ENCODE data around the gene COG1. TPM values are rescaled to one million over a fixed set of nuclear protein-coding genes. Genes with fewer than 3 reads are reported as not detected.

Gene COG1
- polyA plus RNA-seq, 2 of the 4 experiments (the other 2 are of a cell fraction): 19.5 to 26.0 TPM

- ATAC-seq: no peak
- ChIA-PET POLR2A (no interaction called here), CTCF (interaction anchor here (0.9 to 20.4 kb wide), 7 partner anchors 13 to 638 kb away, joined by 4 to 483 read pairs (median 26); no protein-coding TSS in a partner anchor)
- Histone ChIP-seq H3K4me1 (peaks cover 8% of the 10 kb centered on the region; the same call in 1 of the 3 replicates), H3K4me3 (no peak overlapping the region), H3K27ac (no peak overlapping the region), H3K9me3 (no peaks in the 10 kb centered on the region), H3K4me2 (no peak overlapping the region)
- no peak for FAIRE-seq
- no peak for TF ChIP-seq ZFP36 (IDR thresholded peaks at IDR 0.05; ENCODE audit: borderline replicate concordance, partially characterized antibody)
- TF ChIP-seq PHF8 (IDR thresholded peaks at IDR 0.05; ENCODE audit: borderline replicate concordance, low read depth): no peak
- TF ChIP-seq TFCP2L1 (CRISPR knock-in tag; IDR thresholded peaks at IDR 0.05): no peak
- TF ChIP-seq ELK1 (IDR thresholded peaks at IDR 0.05; ENCODE audit: low read depth, low read length): no peak
- no peak for TF ChIP-seq EHF (CRISPR knock-in tag; IDR thresholded peaks at IDR 0.05)
- TF ChIP-seq FOSB (CRISPR knock-in tag; IDR thresholded peaks at IDR 0.05): no peak
- TF ChIP-seq BCL3 (IDR thresholded peaks at IDR 0.05): no peak
- TF ChIP-seq FOSL2 (IDR thresholded peaks at IDR 0.05): no peak
- no peak for TF ChIP-seq FOSL2 (CRISPR knock-in tag; IDR thresholded peaks at IDR 0.05)
- TF ChIP-seq HES2 (IDR thresholded peaks at IDR 0.05): no peak
- TF ChIP-seq EHMT2 (IDR thresholded peaks at IDR 0.05; ENCODE audit: low read depth): no peak
- TF ChIP-seq MAZ (IDR thresholded peaks at IDR 0.05; ENCODE audit: borderline replicate concordance, low read depth, low read length): no peak
- TF ChIP-seq REST (IDR thresholded peaks at IDR 0.05): no peak
- TF ChIP-seq JUNB (IDR thresholded peaks at IDR 0.05): no peak
- no peak for TF ChIP-seq SREBF2 (IDR thresholded peaks at IDR 0.05)
- no peak for TF ChIP-seq SMC3 (IDR thresholded peaks at IDR 0.05)
- TF ChIP-seq MAX (IDR thresholded peaks at IDR 0.05): no peak
- TF ChIP-seq ATOH8 (CRISPR knock-in tag; IDR thresholded peaks at IDR 0.05; ENCODE audit: low read depth): no peak
- TF ChIP-seq CBX8 (IDR thresholded peaks at IDR 0.05): no peak
- DNase-seq (ENCODE audit: low read depth in 1 of 2, low spot score in 1 of 2): no peak
- WGBS (ENCODE audit: missing lambda C conversion rate): 82% methylated on average over 22 of the region's 22 CpGs
These were observed 1.8 kb downstream of the COG1 start for GRCh38 chr17:73194514-73195222.

Measured in A549 (cell line).